Naive thymus-derived CD4-positive, alpha-beta T cell (primary cell): ENCODE results near the gene LIPE. TPM values are rescaled to one million over a fixed set of nuclear protein-coding genes. Genes with fewer than 3 reads are reported as not detected.

Experiments used
- ATAC-seq: fragments of 150-1000 bp; cut with Tn5 transposase; 2 replicates; pipeline ENCODE4 v1.10.0; 2021; ENCODE audit warnings: mild to moderate bottlenecking, moderate library complexity
- CTCF ChIA-PET: fragments of 350-600 bp; sonication (Branson Sonifier 250); formaldehyde crosslinking; loops from one replicate; lab custom pipeline; 2021; ENCODE audit warnings: antibody characterized with exemption; lab: Charles Lee
- POLR2A ChIA-PET: fragments of 350-600 bp; sonication (Branson Sonifier 250); formaldehyde crosslinking; loops from one replicate; lab custom pipeline; 2021; ENCODE audit warnings: antibody characterized with exemption, inconsistent platforms; lab: Charles Lee
- DNase-seq, 9 donors: peaks; one replicate each; pipeline versions ENCODE4 v3.0.0 to v3.0.0-alpha.2; 2020 to 2022; ENCODE audit warnings: mixed read lengths in 1 of 9
- H3K27ac ChIP-seq: one replicate; pipeline ENCODE4 v1.7.0; 2013; ENCODE audit warnings: mild to moderate bottlenecking, low read depth, low read length, moderate library complexity
- H3K27me3 ChIP-seq, 2 donors: one replicate each; pipeline ENCODE4 v1.7.0; 2013; ENCODE audit warnings: low read length in 2 of 2, mild to moderate bottlenecking in 2 of 2, moderate library complexity in 2 of 2; ENCODE audit not compliant: control insufficient read depth in 2 of 2, insufficient read depth in 2 of 2
- H3K36me3 ChIP-seq, 3 experiments: 1 replicate in 2 of 3; 2 replicates in 1 of 3; pipeline ENCODE4 v1.7.0; 2013; ENCODE audit warnings: low read length in 3 of 3, mild to moderate bottlenecking in 3 of 3, moderate library complexity in 1 of 3; ENCODE audit not compliant: insufficient read depth in 3 of 3, control insufficient read depth in 2 of 3
- H3K4me1 ChIP-seq, 2 donors: one replicate each; pipeline ENCODE4 v1.7.0; 2013; ENCODE audit warnings: low read length in 2 of 2, mild to moderate bottlenecking in 2 of 2, moderate library complexity in 1 of 2; ENCODE audit not compliant: control insufficient read depth in 2 of 2, insufficient read depth in 2 of 2
- H3K4me3 ChIP-seq: 2 replicates; pipeline ENCODE4 v1.7.0; 2013; ENCODE audit warnings: mild to moderate bottlenecking, low read length
- H3K9me3 ChIP-seq, 3 experiments: 1 replicate in 2 of 3; 2 replicates in 1 of 3; pipeline ENCODE4 v1.7.0; 2013; ENCODE audit warnings: low read length in 3 of 3; ENCODE audit not compliant: control insufficient read depth in 2 of 3
- H3K27ac Mint-ChIP-seq, 9 donors: one replicate each; pipeline ENCODE4 v1.8.0; 2020 to 2022; ENCODE audit warnings: mixed read lengths in 9 of 9, mild to moderate bottlenecking in 8 of 9, moderate library complexity in 5 of 9, inconsistent platforms in 2 of 9
- H3K27me3 Mint-ChIP-seq, 5 donors: one replicate each; pipeline ENCODE4 v1.8.0; 2021 to 2022; ENCODE audit warnings: mixed read lengths in 5 of 5, mild to moderate bottlenecking in 1 of 5
- H3K36me3 Mint-ChIP-seq, 5 donors: one replicate each; pipeline ENCODE4 v1.8.0; 2020 to 2022; ENCODE audit warnings: mixed read lengths in 5 of 5, mild to moderate bottlenecking in 3 of 5, inconsistent platforms in 1 of 5
- H3K4me1 Mint-ChIP-seq, 7 donors: one replicate each; pipeline ENCODE4 v1.8.0; 2020 to 2022; ENCODE audit warnings: mixed read lengths in 7 of 7, mild to moderate bottlenecking in 3 of 7, inconsistent platforms in 1 of 7
- H3K4me3 Mint-ChIP-seq, 10 donors: one replicate each; pipeline ENCODE4 v1.8.0; 2020 to 2022; ENCODE audit warnings: mild to moderate bottlenecking in 10 of 10, mixed read lengths in 10 of 10, moderate library complexity in 6 of 10, inconsistent platforms in 2 of 10
- H3K9me3 Mint-ChIP-seq, 11 donors: one replicate each; pipeline ENCODE4 v1.8.0; 2020 to 2022; ENCODE audit warnings: mixed read lengths in 11 of 11, mild to moderate bottlenecking in 4 of 11, inconsistent platforms in 1 of 11, moderate library complexity in 1 of 11
- intact Hi-C, 2 donors: fragments of 100-400 bp; cut with micrococcal nuclease; formaldehyde crosslinking; loops; one replicate each; pipeline ENCODE4 v1.15.1; 2023
- polyA plus RNA-seq, 2 donors: library from polyadenylated mRNA; unstranded; fragments of 300-500 nt; fragmentation: Illumina TruSeq; gene quantifications; one replicate each; pipeline ENCODE4 v1.2.3, GENCODE V29; 2021
- total RNA-seq, 6 experiments: library from RNA in 5 of 6; stranded (reverse) in 5 of 6; gene quantifications; 1 replicate in 5 of 6; 2 replicates in 1 of 6; pipeline ENCODE4 v1.2.3 and lab custom pipeline; 2021 to 2026

The LIPE gene
- total and polyA plus RNA-seq, 7 experiments from 2014 or later = 7.0 to 35.4 (median 20.0) TPM

- no peak for DNase-seq
- Mint-ChIP-seq H3K4me3 (peak overlapping the region in 9 of 10 donors; percentile 89 to 100 (median 98)), H3K4me1 (peaks cover 30 to 46% (median 39%) of the 10 kb centered on the region in 7 donors), H3K27me3 (peaks cover 0 to 4% (median 0%) of the 10 kb centered on the region in 5 donors), H3K9me3 (no peaks in the 10 kb centered on the region), H3K36me3 (peaks cover 0 to 6% (median 0%) of the 10 kb centered on the region in 5 donors), H3K27ac (peak overlapping the region in 2 of 9 donors; percentile 80 to 84)
- ChIA-PET CTCF (interaction anchor here (0.5 to 8.7 kb wide), 4 partner anchors 10 to 60 kb away, joined by 3 to 94 read pairs (median 7); no protein-coding TSS in a partner anchor), POLR2A (interaction anchor here (2.1 kb wide), 1 partner anchor 27 kb away, joined by 8 read pairs; no protein-coding TSS in a partner anchor)
- no peak for ATAC-seq
- peaks cover 21 to 29% of the 10 kb centered on the region in 2 donors for H3K4me1 ChIP-seq
- intact Hi-C loops = loop anchor here (5.0 kb wide), 4 partner anchors 182 to 1027 kb away; partner anchors contain the start of genes BCKDHA (in 1 of the 2), EXOSC5 (in 1 of the 2), GSK3A (in 1 of the 2) and ZNF574 (in 1 of the 2)
- H3K36me3 ChIP-seq = peaks cover 0 to 4% (median 0%) of the 10 kb centered on the region in 3 experiments
- no peaks in the 10 kb centered on the region for H3K9me3 ChIP-seq
- H3K27ac ChIP-seq = no peak overlapping the region
- H3K27me3 ChIP-seq = no peaks in the 10 kb centered on the region
- H3K4me3 ChIP-seq = no peak overlapping the region
Observed at GRCh38 chr19:42424712-42425131, 2.5 kb downstream of the LIPE start.

GRCh38 chr19:42424345-42424707 lies 2.9 kb downstream of the LIPE start:
- H3K27ac Mint-ChIP-seq = peak overlapping the region in 7 of 9 donors; percentile 48 to 96 (median 87)
- no peaks in the 10 kb centered on the region for H3K9me3 ChIP-seq
- H3K4me1 ChIP-seq = peaks cover 21 to 30% of the 10 kb centered on the region in 2 donors
- peak overlapping the region; percentile 70 for H3K4me3 ChIP-seq
- H3K27me3 Mint-ChIP-seq = peaks cover 0 to 4% (median 0%) of the 10 kb centered on the region in 5 donors
- CTCF ChIA-PET = interaction anchor here (1.2 to 8.7 kb wide), 4 partner anchors 11 to 104 kb away, joined by 3 to 94 read pairs (median 7); partner anchors contain the start of gene CEACAM1
- H3K4me1 Mint-ChIP-seq = peaks cover 30 to 47% (median 39%) of the 10 kb centered on the region in 7 donors
- no peaks in the 10 kb centered on the region for H3K27me3 ChIP-seq
- ATAC-seq = no peak
- H3K9me3 Mint-ChIP-seq = no peaks in the 10 kb centered on the region
- peaks cover 0 to 6% (median 0%) of the 10 kb centered on the region in 5 donors for H3K36me3 Mint-ChIP-seq
- H3K36me3 ChIP-seq = peaks cover 0 to 4% (median 0%) of the 10 kb centered on the region in 3 experiments
- DNase-seq = no peak
- peak overlapping the region; percentile 39 to 100 (median 98) for H3K4me3 Mint-ChIP-seq
- H3K27ac ChIP-seq = peak overlapping the region; percentile 77
- POLR2A ChIA-PET = interaction anchor here (1.5 to 2.1 kb wide), 2 partner anchors 23 to 27 kb away, joined by 7 to 8 read pairs; no protein-coding TSS in a partner anchor
- intact Hi-C loops = loop anchor here (5.0 kb wide), 4 partner anchors 182 to 1027 kb away; partner anchors contain the start of genes BCKDHA (in 1 of the 2), EXOSC5 (in 1 of the 2), GSK3A (in 1 of the 2) and ZNF574 (in 1 of the 2)

- H3K9me3 ChIP-seq = no peaks in the 10 kb centered on the region
- POLR2A ChIA-PET = interaction anchor here (0.9 to 2.1 kb wide), 9 partner anchors 10 to 154 kb away, joined by 3 to 8 read pairs (median 4); partner anchors contain the start of genes CNFN and CXCL17
- H3K27ac ChIP-seq = peak overlapping the region; percentile 77
- H3K36me3 Mint-ChIP-seq = peaks cover 0 to 6% (median 0%) of the 10 kb centered on the region in 5 donors
- CTCF ChIA-PET = interaction anchor here (1.2 to 8.7 kb wide), 4 partner anchors 11 to 105 kb away, joined by 3 to 94 read pairs (median 7); partner anchors contain the start of gene CEACAM1
- peaks cover 21 to 30% of the 10 kb centered on the region in 2 donors for H3K4me1 ChIP-seq
- no peaks in the 10 kb centered on the region for H3K9me3 Mint-ChIP-seq
- H3K27me3 ChIP-seq = no peaks in the 10 kb centered on the region
- intact Hi-C loops = loop anchor here (1.0 to 5.0 kb wide), 13 partner anchors 10 to 1026 kb away; partner anchors contain the start of genes MEGF8 (in 2 of the 2), PAFAH1B3 (in 2 of the 2), POU2F2 (in 2 of the 2) and PRR19 (in 2 of the 2)
- peak; percentile 95 for ATAC-seq
- H3K27ac Mint-ChIP-seq = peak overlapping the region; percentile 72 to 96 (median 87)
- H3K4me3 Mint-ChIP-seq = peak overlapping the region; percentile 89 to 100 (median 98)
- peaks cover 30 to 46% (median 39%) of the 10 kb centered on the region in 7 donors for H3K4me1 Mint-ChIP-seq
- H3K4me3 ChIP-seq = peak overlapping the region; percentile 70
- peak; percentile 79 to 94 (median 94) for DNase-seq
- H3K27me3 Mint-ChIP-seq = peaks cover 0 to 4% (median 0%) of the 10 kb centered on the region in 5 donors
- H3K36me3 ChIP-seq = peaks cover 0 to 4% (median 0%) of the 10 kb centered on the region in 3 experiments
Observed at GRCh38 chr19:42423462-42424344, 3.5 kb downstream of the LIPE start.

- Mint-ChIP-seq H3K9me3 (no peaks in the 10 kb centered on the region), H3K27me3 (peaks cover 0 to 4% (median 0%) of the 10 kb centered on the region in 5 donors), H3K27ac (peak overlapping the region; percentile 73 to 96 (median 87)), H3K36me3 (peaks cover 0 to 6% (median 0%) of the 10 kb centered on the region in 5 donors), H3K4me3 (peak overlapping the region; percentile 89 to 100 (median 98)), H3K4me1 (peaks cover 30 to 45% (median 39%) of the 10 kb centered on the region in 7 donors)
- ChIA-PET POLR2A (interaction anchor here (0.7 to 2.1 kb wide), 10 partner anchors 11 to 153 kb away, joined by 3 to 8 read pairs (median 4); partner anchors contain the start of genes CNFN and CXCL17), CTCF (interaction anchor here (1.2 to 8.7 kb wide), 4 partner anchors 12 to 106 kb away, joined by 3 to 94 read pairs (median 7); partner anchors contain the start of gene CEACAM1)
- H3K36me3 ChIP-seq = peaks cover 0 to 4% (median 0%) of the 10 kb centered on the region in 3 experiments
- peaks cover 21 to 30% of the 10 kb centered on the region in 2 donors for H3K4me1 ChIP-seq
- ATAC-seq = peak; percentile 45
- H3K27ac ChIP-seq = peak overlapping the region; percentile 77
- H3K4me3 ChIP-seq = peak overlapping the region; percentile 70
- H3K9me3 ChIP-seq = no peaks in the 10 kb centered on the region
- intact Hi-C loops = loop anchor here (1.0 to 5.0 kb wide), 13 partner anchors 10 to 1026 kb away; partner anchors contain the start of genes MEGF8 (in 2 of the 2), PAFAH1B3 (in 2 of the 2), POU2F2 (in 2 of the 2) and PRR19 (in 2 of the 2)
- peak; percentile 37 to 71 (median 61) for DNase-seq
- no peaks in the 10 kb centered on the region for H3K27me3 ChIP-seq
Observed at GRCh38 chr19:42422901-42423461, 4.2 kb downstream of the LIPE start.

- intact Hi-C loops = loop anchor here (2.0 to 5.0 kb wide), 5 partner anchors 17 to 1025 kb away; partner anchors contain the start of genes BCKDHA (in 1 of the 2), EXOSC5 (in 1 of the 2), GSK3A (in 1 of the 2) and ZNF574 (in 1 of the 2)
- CTCF ChIA-PET = interaction anchor here (8.7 kb wide), 1 partner anchor 13 kb away, joined by 94 read pairs; no protein-coding TSS in a partner anchor
- DNase-seq = no peak
- H3K27ac ChIP-seq = peak overlapping the region; percentile 77
- peak overlapping the region; percentile 89 to 100 (median 98) for H3K4me3 Mint-ChIP-seq
- H3K4me1 ChIP-seq = peaks cover 21 to 30% of the 10 kb centered on the region in 2 donors
- peaks cover 0 to 4% (median 0%) of the 10 kb centered on the region in 3 experiments for H3K36me3 ChIP-seq
- ATAC-seq = no peak
- H3K27me3 Mint-ChIP-seq = peaks cover 0 to 3% (median 0%) of the 10 kb centered on the region in 5 donors
- H3K9me3 ChIP-seq = no peaks in the 10 kb centered on the region
- H3K4me1 Mint-ChIP-seq = peaks cover 30 to 45% (median 38%) of the 10 kb centered on the region in 7 donors
- H3K36me3 Mint-ChIP-seq = peaks cover 0 to 6% (median 0%) of the 10 kb centered on the region in 5 donors
- peak overlapping the region; percentile 70 for H3K4me3 ChIP-seq
- no peaks in the 10 kb centered on the region for H3K27me3 ChIP-seq
- POLR2A ChIA-PET = interaction anchor here (0.7 to 2.1 kb wide), 4 partner anchors 11 to 26 kb away, joined by 3 to 8 read pairs (median 4); no protein-coding TSS in a partner anchor
- no peaks in the 10 kb centered on the region for H3K9me3 Mint-ChIP-seq
- H3K27ac Mint-ChIP-seq = peak overlapping the region; percentile 73 to 96 (median 87)
Observed at GRCh38 chr19:42422092-42422900, 4.9 kb downstream of the LIPE start.
